Duodenal mucosa (tissue), 2 donors: ENCODE results near the gene ADSL.
A peak's percentile ranks its signal among the peaks of the same experiment; 100 is the strongest.

ENCODE experiments used
- H3K27ac ChIP-seq: one replicate; pipeline ENCODE4 v1.7.0; 2013; ENCODE audit warnings: low read depth, low read length
- H3K27me3 ChIP-seq, 2 donors: one replicate each; pipeline ENCODE4 v1.7.0; 2013; ENCODE audit warnings: low read length in 2 of 2, control low read depth in 1 of 2; ENCODE audit not compliant: insufficient read depth in 2 of 2, control insufficient read depth in 1 of 2
- H3K36me3 ChIP-seq, 2 donors: one replicate each; pipeline ENCODE4 v1.7.0; 2013; ENCODE audit warnings: low read length in 2 of 2, control low read depth in 1 of 2; ENCODE audit not compliant: insufficient read depth in 2 of 2, control insufficient read depth in 1 of 2
- H3K4me1 ChIP-seq, 2 donors: one replicate each; pipeline ENCODE4 v1.7.0; 2013; ENCODE audit warnings: low read length in 2 of 2, control low read depth in 1 of 2; ENCODE audit not compliant: insufficient read depth in 2 of 2, control insufficient read depth in 1 of 2
- H3K4me3 ChIP-seq, 2 donors: one replicate each; pipeline ENCODE4 v1.7.0; 2013; ENCODE audit warnings: low read length in 2 of 2, low read depth in 1 of 2
- H3K9ac ChIP-seq, 2 donors: one replicate each; pipeline ENCODE4 v1.7.0; 2013; ENCODE audit warnings: low read length in 2 of 2, low read depth in 1 of 2
- H3K9me3 ChIP-seq, 2 donors: one replicate each; pipeline ENCODE4 v1.7.0; 2013; ENCODE audit warnings: low read length in 2 of 2, control low read depth in 1 of 2; ENCODE audit not compliant: control insufficient read depth in 1 of 2

Gene ADSL

GRCh38 chr22:40432625-40433024 lies 86.3 kb downstream of the ADSL start:
- H3K9ac ChIP-seq: no peak overlapping the region
- no peaks in the 10 kb centered on the region for H3K9me3 ChIP-seq
- peaks cover 21 to 53% of the 10 kb centered on the region in 2 donors for H3K36me3 ChIP-seq
- no peak overlapping the region for H3K4me3 ChIP-seq
- no peak overlapping the region for H3K27ac ChIP-seq
- H3K27me3 ChIP-seq: no peaks in the 10 kb centered on the region
- peaks cover 15 to 26% of the 10 kb centered on the region in 2 donors for H3K4me1 ChIP-seq

GRCh38 chr22:40433416-40434090 lies 87.3 kb downstream of the ADSL start:
- H3K9ac ChIP-seq: no peak overlapping the region
- no peak overlapping the region for H3K27ac ChIP-seq
- H3K36me3 ChIP-seq: peaks cover 21 to 44% of the 10 kb centered on the region in 2 donors
- no peaks in the 10 kb centered on the region for H3K9me3 ChIP-seq
- no peak overlapping the region for H3K4me3 ChIP-seq
- peaks cover 16 to 28% of the 10 kb centered on the region in 2 donors for H3K4me1 ChIP-seq
- H3K27me3 ChIP-seq: no peaks in the 10 kb centered on the region

GRCh38 chr22:40434106-40434505 lies 87.8 kb downstream of the ADSL start:
- H3K27me3 ChIP-seq: no peaks in the 10 kb centered on the region
- H3K4me1 ChIP-seq: peaks cover 16 to 28% of the 10 kb centered on the region in 2 donors
- H3K9ac ChIP-seq: no peak overlapping the region
- H3K9me3 ChIP-seq: no peaks in the 10 kb centered on the region
- H3K27ac ChIP-seq: no peak overlapping the region
- H3K36me3 ChIP-seq: peaks cover 18 to 39% of the 10 kb centered on the region in 2 donors
- H3K4me3 ChIP-seq: no peak overlapping the region

GRCh38 chr22:40434745-40435144 lies 88.4 kb downstream of the ADSL start:
- Histone ChIP-seq H3K9ac (no peak overlapping the region), H3K27me3 (no peaks in the 10 kb centered on the region), H3K9me3 (no peaks in the 10 kb centered on the region), H3K4me3 (no peak overlapping the region), H3K4me1 (peaks cover 16 to 28% of the 10 kb centered on the region in 2 donors), H3K36me3 (peaks cover 11 to 32% of the 10 kb centered on the region in 2 donors), H3K27ac (no peak overlapping the region)

- no peak overlapping the region for H3K9ac ChIP-seq
These were observed 90.5 kb downstream of the ADSL start for GRCh38 chr22:40436505-40437431.

More at GRCh38 chr22:40436505-40437431, 90.5 kb downstream of the ADSL start:
- Histone ChIP-seq H3K36me3 (peaks cover 5 to 17% of the 10 kb centered on the region in 2 donors), H3K4me1 (peaks cover 16 to 28% of the 10 kb centered on the region in 2 donors), H3K27ac (no peak overlapping the region), H3K4me3 (peak overlapping the region; percentile 14 to 31), H3K27me3 (no peaks in the 10 kb centered on the region), H3K9me3 (no peaks in the 10 kb centered on the region)
